ENCODE results near the gene SP1. TPM values are rescaled to one million over a fixed set of nuclear protein-coding genes. Genes with fewer than 3 reads are reported as not detected.

The SP1 gene
- polyA plus RNA-seq, 3 donors, result 15.1 to 80.7 (median 22.7) TPM

GRCh38 chr12:53333845-53334244 is 46.1 kb upstream of the SP1 start:
- Histone ChIP-seq H3K27me3 (ENCODE audit: control insufficient read depth in 2 of 2, insufficient read depth in 2 of 2, low read length in 2 of 2) (peaks cover 5 to 36% of the 10 kb centered on the region in 2 donors), H3K9me3 (replicated peaks in 1 of 2; ENCODE audit: control insufficient read depth in 1 of 2, insufficient read depth in 1 of 2, low read length in 2 of 2) (no peaks in the 10 kb centered on the region), H3K36me3 (replicated peaks in 1 of 2; ENCODE audit: control insufficient read depth in 1 of 2, insufficient read depth in 2 of 2, low read length in 2 of 2) (no peaks in the 10 kb centered on the region), H3K27ac (ENCODE audit: low read depth in 1 of 2, low read length in 2 of 2) (no peak overlapping the region), H3K4me2 (replicated peaks; ENCODE audit: extremely low read depth, low read length, poor library complexity, severe bottlenecking) (no peak overlapping the region), H3K4me3 (replicated peaks in 1 of 3; ENCODE audit: low read depth in 2 of 3, low read length in 3 of 3) (no peak overlapping the region), H2AFZ (ENCODE audit: insufficient read depth, low read depth, low read length, poor library complexity, severe bottlenecking) (no peak overlapping the region), H3K9ac (ENCODE audit: insufficient read depth, low read length, poor library complexity, severe bottlenecking) (no peak overlapping the region), H4K20me1 (ENCODE audit: insufficient read depth, low read length) (no peaks in the 10 kb centered on the region), H3K79me2 (ENCODE audit: insufficient read depth, low read length) (no peaks in the 10 kb centered on the region), H3K4me1 (ENCODE audit: control insufficient read depth in 1 of 2, insufficient read depth in 2 of 2, low read length in 2 of 2) (peaks cover 6 to 9% of the 10 kb centered on the region in 2 donors)
- intact Hi-C loops (cut with micrococcal nuclease), result no loop called here
- 83% methylated on average over 5 of the region's 7 CpGs for WGBS (ENCODE audit: insufficient coverage)
- TF ChIP-seq CTCF (IDR thresholded peaks at IDR 0.05), result no peak
- no peak for DNase-seq
- Mint-ChIP-seq H3K27ac (no peak overlapping the region), H3K9me3 (peaks cover 0 to 2% (median 0%) of the 10 kb centered on the region in 7 donors), H3K27me3 (ENCODE audit: low read depth in 3 of 3) (peaks cover 46 to 59% (median 46%) of the 10 kb centered on the region in 3 donors), H3K36me3 (peaks cover 0 to 2% of the 10 kb centered on the region in 2 donors), H3K4me1 (peaks cover 21% of the 10 kb centered on the region), H3K4me3 (peak overlapping the region in 1 of 2 donors; percentile 35)

DNA sequence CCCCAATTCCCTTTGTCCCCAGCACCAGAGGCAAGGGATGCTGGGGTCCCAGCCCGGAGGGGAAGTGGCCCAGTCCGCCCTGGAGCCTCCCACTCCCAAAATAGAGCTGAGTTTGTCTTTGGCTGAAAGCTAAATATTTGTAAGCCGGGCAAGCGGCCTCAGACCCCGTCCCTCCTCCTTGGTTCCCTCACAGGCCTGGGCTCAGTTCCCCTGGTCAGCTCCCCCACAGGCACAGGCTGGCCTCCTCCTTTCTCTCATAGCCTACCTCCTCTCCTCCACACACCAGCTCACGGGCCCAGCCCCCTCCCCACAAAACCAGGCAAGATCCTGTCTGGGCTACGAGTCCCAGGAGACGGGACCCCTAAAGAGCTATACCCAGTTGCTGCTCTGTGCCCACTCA is 45.2 kb upstream of the SP1 start:
- H3K36me3 ChIP-seq (replicated peaks in 1 of 2; ENCODE audit: control insufficient read depth in 1 of 2, insufficient read depth in 2 of 2, low read length in 2 of 2), result no peaks in the 10 kb centered on the region
- peaks cover 0 to 2% of the 10 kb centered on the region in 2 donors for H3K36me3 Mint-ChIP-seq
- H4K20me1 ChIP-seq (ENCODE audit: insufficient read depth, low read length), result no peaks in the 10 kb centered on the region
- intact Hi-C loops (cut with micrococcal nuclease), result no loop called here
- H3K4me3 Mint-ChIP-seq, result no peak overlapping the region
- H3K4me1 Mint-ChIP-seq, result peaks cover 21% of the 10 kb centered on the region
- WGBS (ENCODE audit: insufficient coverage), result 90% methylated on average over 4 of the region's 8 CpGs
- H3K79me2 ChIP-seq (ENCODE audit: insufficient read depth, low read length), result no peaks in the 10 kb centered on the region
- peaks cover 48 to 68% (median 48%) of the 10 kb centered on the region in 3 donors for H3K27me3 Mint-ChIP-seq (ENCODE audit: low read depth in 3 of 3)
- peaks cover 0 to 2% (median 0%) of the 10 kb centered on the region in 7 donors for H3K9me3 Mint-ChIP-seq
- no peak for DNase-seq
- TF ChIP-seq CTCF (IDR thresholded peaks at IDR 0.05), result no peak
- peaks cover 6 to 9% of the 10 kb centered on the region in 2 donors for H3K4me1 ChIP-seq (ENCODE audit: control insufficient read depth in 1 of 2, insufficient read depth in 2 of 2, low read length in 2 of 2)
- peaks cover 5 to 37% of the 10 kb centered on the region in 2 donors for H3K27me3 ChIP-seq (ENCODE audit: control insufficient read depth in 2 of 2, insufficient read depth in 2 of 2, low read length in 2 of 2)
- no peak overlapping the region for H3K4me3 ChIP-seq (replicated peaks in 1 of 3; ENCODE audit: low read depth in 2 of 3, low read length in 3 of 3)
- peak overlapping the region in 1 of 7 donors; percentile 56 for H3K27ac Mint-ChIP-seq
- no peak overlapping the region for H3K4me2 ChIP-seq (replicated peaks; ENCODE audit: extremely low read depth, low read length, poor library complexity, severe bottlenecking)
- H3K27ac ChIP-seq (ENCODE audit: low read depth in 1 of 2, low read length in 2 of 2), result no peak overlapping the region
- no peaks in the 10 kb centered on the region for H3K9me3 ChIP-seq (replicated peaks in 1 of 2; ENCODE audit: control insufficient read depth in 1 of 2, insufficient read depth in 1 of 2, low read length in 2 of 2)
- H3K9ac ChIP-seq (ENCODE audit: insufficient read depth, low read length, poor library complexity, severe bottlenecking), result no peak overlapping the region
- H2AFZ ChIP-seq (ENCODE audit: insufficient read depth, low read depth, low read length, poor library complexity, severe bottlenecking), result no peak overlapping the region
